ENCODE data around the gene GIPC2.
"Not testable (repeated sequence)": the region's sequence is repeated elsewhere in the genome, so short reads cannot be mapped to it uniquely, and the experiment has no call there.

Gene GIPC2

DNA sequence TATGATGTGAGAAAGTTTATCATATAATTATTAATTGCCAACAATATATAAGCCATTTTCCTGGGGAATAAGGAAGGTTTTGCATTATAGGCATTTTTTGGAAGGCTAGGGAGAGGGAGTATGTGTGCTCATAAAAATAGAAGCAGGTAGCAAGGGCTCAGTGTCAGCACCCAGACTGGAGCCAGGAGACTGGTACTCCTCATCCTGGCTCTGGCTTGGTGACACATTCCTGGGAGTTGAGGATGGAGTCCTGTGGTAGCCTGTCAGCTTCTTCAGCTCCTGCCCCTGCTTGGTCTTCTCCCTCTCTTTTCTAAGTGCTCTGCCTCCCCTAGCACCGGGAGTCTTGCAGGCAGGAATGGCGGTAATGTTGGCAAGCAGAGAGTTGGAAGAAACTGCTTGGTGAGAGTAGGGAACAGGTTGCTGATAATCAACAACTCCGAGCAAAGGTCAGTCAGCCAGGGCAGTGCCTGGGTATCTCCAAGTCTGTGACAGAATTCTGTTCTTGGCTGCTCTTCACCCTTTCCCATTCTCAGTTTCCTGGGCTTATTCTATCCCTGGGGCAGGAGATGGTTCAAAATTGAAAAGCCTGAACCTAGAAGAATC is 23.0 kb downstream of the GIPC2 start:
- DNase-seq (ENCODE audit: low read depth in 2 of 2) = no peak

DNA sequence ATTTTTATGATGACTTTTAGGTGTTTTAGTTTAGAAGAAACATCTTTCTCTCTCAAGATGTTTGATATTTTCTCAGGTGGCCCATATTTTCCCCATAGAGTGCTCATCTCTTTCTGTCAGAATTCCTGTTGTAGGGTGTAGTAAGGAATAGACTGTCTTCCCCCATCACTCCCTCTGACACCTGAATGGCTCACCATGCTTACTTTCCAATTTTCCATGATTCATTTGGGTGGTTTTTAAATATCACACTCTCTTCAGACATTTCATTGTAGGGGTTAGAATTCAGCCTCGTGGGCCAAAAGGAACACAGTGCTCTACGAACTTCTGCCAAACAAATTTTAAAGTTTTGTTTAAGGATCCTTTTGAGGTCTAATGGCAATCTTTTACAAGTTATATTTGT is 24.0 kb downstream of the GIPC2 start:
- no peak for DNase-seq (ENCODE audit: low read depth in 2 of 2)

DNA sequence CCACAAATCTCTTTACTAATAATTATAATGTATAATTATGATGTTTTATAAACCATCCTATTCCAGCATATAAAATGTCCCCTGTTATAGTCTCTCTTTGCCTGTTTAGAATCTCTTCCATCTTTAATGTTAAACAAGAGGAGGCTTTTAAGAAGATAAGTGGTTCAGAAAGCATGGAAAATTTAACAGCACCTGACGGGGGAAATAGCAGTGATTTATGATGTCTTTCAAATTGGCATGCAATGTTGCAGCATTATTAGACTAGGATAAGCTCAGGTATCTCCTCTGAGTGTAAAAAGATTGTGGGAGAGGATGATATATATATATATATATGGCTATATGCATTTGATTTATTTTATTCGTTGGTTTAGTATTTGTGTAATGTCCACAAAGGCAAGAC is 24.4 kb downstream of the GIPC2 start:
- no peak for DNase-seq (ENCODE audit: low read depth in 2 of 2)

DNA sequence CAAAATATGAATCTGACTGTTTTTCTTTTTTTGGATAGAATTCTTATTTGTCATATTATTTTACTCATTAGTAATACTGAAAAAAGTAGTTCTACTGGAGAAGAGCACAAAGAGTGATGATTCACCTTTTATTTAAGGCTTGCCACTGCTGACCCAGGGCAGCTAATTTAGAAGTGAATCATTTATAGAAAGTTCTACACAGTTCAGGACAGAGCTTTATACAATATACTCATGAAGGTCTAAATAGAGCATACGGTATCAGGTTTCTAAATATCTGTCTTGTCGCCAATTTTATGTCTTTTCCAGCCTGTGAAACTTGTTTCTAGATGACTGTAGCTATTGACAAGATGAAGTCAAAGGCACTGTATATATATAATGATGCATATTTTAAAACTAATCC is 25.0 kb downstream of the GIPC2 start:
- no peak for DNase-seq (ENCODE audit: low read depth in 2 of 2)

DNA sequence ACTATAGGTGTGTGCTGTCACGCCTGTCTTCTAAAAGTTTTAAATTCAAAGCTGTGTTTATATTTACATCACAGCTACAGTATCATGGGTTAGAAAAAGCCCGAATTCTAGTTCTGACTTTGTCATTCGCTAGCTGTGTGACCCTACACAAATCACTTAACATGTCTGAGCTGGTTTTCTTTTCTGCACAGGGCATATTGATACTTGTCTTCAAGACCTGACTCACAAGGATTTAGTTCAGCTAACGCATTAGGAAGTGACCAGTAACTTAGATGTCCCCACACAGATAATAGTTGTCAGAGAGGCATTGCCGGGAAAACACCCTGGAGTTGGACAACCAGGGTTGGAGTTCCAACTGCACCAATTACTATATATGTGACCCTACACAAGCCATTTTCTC is 25.9 kb downstream of the GIPC2 start:
- no peak for DNase-seq (ENCODE audit: low read depth in 2 of 2)

DNA sequence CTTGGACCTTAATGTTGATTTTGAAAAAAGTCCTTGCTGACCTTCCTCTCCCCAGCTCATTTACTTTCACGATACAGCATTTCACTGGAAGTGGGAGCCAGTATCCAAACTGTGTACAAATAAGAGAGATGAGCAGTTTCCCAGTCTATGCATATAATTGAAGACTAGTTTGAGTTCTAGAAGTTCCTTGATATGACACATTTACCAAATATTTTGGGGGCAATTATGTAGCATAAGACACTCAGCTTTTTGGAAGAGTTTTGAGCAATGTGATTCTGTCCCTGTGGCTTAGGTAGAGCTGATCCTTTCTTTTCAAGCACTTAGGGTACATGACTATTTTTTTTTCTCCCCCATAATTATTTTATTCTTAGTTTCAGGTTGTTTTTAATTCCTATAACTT is 26.4 kb downstream of the GIPC2 start:
- no peak for DNase-seq (ENCODE audit: low read depth in 2 of 2)

DNA sequence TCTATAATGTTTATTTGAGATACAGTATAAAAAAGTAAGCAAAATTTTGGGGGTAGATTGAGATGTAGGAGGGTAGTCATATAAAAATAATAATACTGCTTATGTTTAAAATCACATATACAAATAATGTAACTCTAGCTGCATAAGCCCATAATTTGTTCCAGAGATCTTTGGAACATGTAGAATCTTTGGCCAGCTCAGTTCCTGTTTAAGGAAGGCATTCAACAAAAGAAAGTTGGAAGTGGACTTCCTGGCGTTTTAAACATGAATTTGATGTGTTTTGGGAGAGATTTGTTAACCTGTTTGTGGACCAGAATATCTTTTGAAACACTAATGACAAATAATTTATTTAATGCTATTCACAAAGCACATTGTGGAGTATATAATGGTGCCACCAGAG is 27.7 kb downstream of the GIPC2 start:
- DNase-seq (ENCODE audit: low read depth in 2 of 2) = no peak

DNA sequence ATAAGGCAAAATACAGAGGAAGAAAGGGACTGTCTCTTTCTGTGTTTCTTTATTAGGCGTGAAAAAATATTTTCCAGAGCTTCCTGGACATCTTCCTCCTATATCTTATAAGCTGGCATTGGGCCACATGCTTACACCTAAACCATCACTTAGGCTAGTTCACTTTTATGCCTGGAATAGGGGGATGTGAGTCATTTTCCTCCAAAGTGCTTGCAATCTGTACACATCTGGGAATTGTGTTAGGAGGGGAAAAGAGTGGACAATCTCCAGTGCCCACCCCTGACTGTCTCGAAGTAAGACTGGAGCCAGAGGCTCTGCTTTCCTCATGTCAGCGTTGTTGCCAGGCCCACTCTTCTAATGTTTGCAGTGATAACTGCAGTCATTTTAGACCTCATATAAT is 29.9 kb downstream of the GIPC2 start:
- DNase-seq (ENCODE audit: low read depth in 2 of 2) = no peak

DNA sequence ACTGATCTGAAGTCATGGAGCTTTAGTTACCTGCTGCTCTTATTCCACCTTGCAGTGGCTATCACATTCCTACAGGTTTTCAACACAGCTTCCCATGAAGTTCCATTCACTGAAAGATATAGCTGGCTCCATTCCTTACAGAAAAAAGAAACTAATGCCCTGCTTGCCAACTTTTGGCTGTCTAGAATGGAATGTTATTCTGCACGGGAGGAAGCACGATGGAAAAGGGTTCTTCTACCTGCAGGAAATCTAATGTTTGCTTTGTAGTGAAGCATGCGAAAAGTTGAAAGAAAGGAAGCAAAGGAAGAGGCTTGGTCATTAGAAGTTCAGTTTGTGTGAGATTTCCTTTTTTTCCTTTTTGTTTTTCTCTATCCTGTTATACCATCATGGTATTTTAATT is 32.6 kb downstream of the GIPC2 start:
- no peak for DNase-seq (ENCODE audit: low read depth in 2 of 2)

DNA sequence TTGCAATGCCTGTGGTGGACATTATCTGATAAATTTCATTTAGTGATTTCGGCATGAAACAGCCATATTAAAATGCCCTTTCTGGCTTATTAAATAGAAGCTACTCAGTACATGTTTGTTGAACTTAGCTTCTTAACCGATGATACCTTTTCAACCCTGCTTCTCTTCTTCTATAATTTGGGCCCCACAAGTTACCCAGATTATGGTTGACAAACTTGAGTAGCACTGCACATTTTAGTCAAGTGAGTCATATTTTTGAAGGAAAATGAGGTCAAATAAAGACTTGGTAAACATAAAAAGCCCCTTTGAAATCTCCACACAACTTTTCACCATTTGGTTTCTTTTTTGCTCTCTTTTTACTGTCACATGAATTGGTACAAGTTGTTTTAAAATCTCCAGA is 33.8 kb downstream of the GIPC2 start:
- no peak for DNase-seq (ENCODE audit: low read depth in 2 of 2)

DNA sequence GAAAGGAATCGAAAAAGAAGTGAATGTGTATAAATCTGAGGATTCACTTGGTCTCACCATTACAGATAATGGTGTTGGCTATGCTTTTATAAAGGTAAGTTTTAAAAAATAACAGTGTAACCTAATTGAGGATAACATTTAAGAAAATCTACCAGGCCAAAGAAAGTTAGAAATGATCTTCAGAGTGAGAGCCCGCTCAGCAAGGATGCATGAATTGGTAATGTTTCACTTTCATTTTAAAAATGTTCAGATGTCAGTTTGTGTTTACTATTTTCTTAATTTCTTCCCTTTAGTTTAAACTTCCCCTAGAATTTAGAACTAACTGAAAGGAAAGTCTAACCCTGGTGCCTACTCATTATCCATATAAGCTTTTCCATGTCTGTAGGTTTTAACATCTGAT is 35.0 kb downstream of the GIPC2 start:
- DNase-seq (ENCODE audit: low read depth in 2 of 2) = no peak

DNA sequence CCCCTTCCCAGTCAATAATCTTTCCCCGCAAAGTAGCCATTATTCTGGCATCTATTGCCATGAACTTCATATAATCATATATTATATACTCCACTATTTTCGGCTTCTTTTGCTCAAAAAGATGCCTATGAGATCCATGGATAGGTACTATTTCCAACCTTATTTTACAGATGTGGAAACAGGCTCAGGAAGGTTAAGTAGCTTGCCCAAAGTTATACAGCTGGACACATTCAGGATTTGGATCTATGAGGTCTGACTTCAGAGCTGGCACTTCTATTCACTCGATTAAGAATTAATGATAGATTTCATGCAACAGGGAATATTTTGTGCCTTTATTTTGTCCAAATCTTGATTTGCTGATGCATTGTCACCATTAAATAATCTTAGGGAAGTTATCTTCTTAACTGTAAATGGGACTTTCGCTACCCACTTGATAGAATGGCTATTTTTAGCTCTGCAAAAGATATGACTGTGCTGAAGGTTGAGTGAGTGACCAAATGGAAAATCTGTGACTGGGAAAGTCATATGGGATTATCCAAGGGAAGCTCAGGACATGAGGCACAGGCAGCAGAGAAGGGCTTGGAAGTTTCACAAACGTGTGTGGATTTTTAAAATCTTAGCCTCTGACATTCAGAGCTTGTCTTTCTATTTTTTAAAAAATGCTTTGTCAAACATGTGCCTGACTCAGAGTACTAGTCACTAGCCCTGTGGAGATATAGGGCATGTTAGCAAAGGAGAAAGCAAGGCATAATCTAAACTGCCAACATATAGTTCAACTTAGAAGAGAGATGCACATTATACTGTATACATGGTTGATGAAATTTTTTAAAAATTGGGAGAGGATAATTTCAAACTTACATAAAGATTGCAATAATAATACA is 36.5 kb downstream of the GIPC2 start:
- DNase-seq (ENCODE audit: low read depth in 2 of 2) = no peak

DNA sequence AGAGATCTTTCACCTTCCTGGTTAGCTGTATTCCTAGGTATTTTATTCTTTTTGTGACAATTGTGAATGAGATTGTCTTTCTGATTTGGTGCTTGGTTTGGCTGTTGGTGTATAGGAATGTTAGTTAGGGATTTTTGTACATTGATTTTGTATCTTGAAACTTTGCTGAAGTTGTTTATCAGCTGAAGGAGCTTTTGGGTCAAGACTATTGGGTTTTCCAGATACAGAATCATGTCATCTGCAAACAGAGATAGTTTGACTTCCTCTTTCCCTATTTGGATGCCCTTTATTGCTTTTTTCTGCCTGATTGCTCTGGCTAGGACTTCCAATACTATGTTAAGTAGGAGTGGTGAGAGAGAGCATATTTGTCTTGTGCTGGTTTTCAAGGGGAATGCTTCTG is 38.9 kb downstream of the GIPC2 start:
- DNase-seq (ENCODE audit: low read depth in 2 of 2) = not testable (repeated sequence)

DNA sequence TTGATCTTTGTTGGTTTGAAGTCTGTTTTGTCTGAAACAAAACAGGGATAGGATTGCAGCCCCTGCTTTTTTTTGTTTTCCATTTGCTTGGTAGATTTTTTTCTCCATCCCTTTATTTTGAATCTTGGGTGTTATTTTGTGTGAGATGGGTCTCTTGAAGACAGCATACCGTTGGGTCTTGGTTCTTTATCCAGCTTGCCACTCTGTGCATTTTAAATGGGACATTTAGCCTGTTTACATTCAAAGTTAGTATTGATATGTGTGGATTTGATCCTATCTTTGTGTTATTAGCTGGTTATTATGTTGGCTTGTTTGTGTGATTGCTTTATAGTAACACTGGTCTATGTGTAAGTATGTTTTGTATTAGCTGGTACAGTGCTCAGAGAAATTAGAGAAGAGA is 40.9 kb downstream of the GIPC2 start:
- DNase-seq (ENCODE audit: low read depth in 2 of 2) = no peak

DNA sequence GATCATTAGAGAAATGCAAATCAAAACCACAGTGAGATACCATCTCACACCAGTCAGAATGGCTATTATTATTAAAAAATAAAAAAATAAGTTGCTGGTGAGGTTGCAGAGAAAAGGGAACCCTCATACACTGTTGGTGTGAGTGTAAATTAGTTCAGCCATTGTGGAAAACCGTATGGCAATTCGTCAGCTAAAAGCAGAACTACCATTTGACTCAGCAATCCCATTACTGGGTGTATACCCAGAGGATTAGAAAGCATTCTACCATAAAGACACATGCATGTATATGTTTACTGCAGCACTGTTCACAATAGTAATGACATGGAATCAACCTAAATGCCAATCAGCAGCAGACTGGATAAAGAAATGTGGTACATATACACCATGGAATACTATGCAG is 42.2 kb downstream of the GIPC2 start:
- no peak for DNase-seq (ENCODE audit: low read depth in 2 of 2)

DNA sequence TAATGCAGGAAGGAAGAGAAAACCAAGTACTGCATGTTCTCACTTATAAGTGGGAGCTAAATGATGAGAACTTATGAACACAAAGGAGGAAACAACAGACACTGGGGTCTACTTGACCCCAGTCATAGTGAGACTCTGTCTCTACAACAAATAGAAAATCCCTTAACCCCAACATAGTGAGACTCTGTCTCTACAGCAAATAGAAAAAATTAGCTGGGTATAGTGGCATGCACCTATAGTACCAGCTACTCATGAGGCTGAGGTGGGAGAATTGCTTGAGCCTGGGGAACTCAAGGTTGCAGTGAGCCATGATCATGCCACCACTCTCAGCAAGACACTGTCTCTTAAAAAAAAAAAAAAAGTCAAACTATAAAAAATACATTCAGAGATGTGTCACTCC is 42.7 kb downstream of the GIPC2 start:
- no peak for DNase-seq (ENCODE audit: low read depth in 2 of 2)

DNA sequence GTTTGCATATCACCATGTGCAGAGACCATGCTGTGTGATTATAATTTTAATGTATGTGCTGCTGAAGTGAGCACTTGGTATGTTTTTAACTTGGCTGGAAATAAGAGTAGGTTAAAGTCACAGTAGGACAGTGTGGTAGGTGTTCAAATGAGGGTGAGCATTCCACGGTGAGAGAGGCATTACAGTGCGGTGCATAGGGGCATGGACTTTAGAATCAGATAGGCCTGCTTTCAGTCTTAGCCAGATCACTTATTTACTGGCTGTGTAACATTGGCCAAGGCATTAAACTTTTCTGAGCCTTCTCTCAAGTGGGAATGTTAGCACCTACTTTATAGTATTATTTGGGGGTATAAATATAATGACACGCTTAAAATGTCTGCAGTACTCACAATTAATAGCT is 43.2 kb downstream of the GIPC2 start:
- no peak for DNase-seq (ENCODE audit: low read depth in 2 of 2)

DNA sequence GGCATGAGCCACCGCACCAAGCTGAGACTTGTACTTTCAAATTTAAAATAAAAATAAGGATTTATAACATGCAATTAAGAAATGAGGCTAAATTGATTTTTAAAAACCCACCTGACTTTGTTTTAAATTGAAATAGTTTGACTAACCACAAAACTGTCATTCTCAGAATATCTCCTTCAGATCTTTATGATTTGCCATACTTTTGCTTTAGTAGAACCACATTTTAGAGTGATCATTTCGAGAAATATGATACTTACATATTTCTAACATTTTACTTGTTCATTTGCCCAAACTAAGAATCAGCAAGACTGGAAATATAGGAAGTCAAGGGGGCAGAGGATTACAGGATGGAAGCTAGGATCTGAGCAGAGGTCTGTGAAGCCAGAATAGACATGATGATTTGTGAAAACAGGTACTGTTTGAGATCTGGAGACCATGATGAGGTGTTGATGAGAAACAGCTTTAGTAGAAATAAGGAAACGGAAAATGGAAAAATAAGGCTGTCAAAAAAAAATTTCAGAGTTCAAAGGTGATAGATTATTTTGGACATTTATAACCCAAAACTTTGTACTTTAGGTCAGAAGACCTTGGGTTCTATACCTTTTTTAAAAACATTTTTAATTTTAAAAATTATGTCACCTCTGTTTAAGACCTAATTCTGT is 44.8 kb downstream of the GIPC2 start:
- no peak for DNase-seq (ENCODE audit: low read depth in 2 of 2)

DNA sequence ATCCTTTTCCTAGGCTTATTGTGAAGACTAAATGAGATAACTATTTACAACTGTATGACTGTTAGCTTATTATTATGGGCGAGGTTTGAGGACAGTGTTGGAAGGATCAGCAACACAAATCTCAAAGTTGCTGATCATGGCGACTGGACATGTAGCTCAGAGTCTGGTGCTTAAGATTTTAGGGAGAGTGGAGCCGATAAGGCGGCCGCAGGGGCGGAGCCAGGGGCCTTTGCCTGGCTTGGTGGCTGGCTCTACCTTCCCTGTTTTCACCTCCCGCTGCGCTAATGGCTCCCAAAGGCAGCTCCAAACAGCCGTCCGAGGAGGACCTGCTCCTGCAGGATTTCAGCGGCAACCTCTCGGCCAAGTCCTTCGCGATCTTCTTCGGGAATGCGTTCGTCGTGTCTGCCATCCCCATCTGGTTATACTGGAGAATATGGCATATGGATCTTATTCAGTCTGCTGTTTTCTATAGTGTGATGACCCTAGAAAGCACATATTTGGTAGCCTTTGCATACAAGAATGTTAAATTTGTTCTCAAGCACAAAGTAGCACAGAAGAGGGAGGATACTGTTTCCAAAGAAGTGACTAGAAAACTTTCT is 45.5 kb downstream of the GIPC2 start:
- DNase-seq (ENCODE audit: low read depth in 2 of 2) = no peak

DNA sequence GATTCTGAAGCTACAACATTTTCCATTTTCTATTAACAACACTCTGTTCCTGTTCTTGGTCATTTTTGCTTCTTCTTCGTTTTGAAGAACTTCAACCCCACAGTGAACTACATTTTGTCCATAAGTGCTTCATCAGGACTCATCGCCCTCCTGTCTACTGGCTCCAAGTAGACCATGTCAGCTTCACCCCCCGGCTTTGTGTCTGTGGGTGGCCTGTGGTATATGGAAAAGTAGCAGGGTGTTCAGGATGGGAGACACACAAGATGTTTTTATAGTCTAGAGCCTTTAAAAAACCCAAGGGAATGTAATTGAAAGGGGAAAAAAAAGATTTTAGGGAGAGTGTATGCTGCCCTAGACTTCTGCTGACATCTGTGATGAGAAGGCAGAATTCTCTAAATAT is 46.1 kb downstream of the GIPC2 start:
- no peak for DNase-seq (ENCODE audit: low read depth in 2 of 2)

DNA sequence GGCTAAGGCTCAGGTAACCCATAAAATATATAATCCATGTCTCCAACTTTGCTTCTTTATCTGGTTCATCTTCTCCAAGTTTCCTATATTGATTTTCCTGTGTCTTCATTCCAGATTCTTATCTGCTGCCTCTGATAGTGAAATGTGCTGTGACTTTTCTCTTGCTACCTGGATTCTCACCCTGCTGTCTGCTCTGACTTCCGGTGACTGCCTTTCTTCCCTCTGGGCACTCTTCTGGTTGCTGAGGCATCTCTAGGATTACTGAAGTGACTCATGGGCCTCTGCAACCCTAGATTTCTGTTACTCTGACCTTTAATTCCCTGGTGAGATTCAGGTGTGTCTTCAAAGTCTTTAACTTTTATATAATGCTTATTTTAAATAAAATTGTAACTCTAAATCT is 46.9 kb downstream of the GIPC2 start:
- no peak for DNase-seq (ENCODE audit: low read depth in 2 of 2)

DNA sequence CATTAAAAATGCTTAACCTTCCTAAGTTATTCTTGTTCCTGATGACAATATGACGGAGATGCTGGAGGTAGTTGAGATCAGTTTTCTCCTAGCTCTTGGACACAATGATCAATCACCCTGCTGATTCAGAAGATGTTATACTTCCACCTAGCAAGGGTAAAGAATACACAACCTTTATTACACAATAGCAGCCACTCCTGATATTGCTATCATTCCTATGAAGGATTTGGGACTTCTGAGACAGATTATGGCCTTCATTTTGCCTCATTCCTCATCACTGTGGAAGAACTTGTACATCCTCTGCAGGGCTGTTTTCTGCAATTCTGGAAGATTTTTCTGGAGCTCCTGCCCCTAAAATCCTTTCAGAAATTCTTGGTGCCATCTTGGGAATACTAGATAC is 47.8 kb downstream of the GIPC2 start:
- DNase-seq (ENCODE audit: low read depth in 2 of 2) = no peak

DNA sequence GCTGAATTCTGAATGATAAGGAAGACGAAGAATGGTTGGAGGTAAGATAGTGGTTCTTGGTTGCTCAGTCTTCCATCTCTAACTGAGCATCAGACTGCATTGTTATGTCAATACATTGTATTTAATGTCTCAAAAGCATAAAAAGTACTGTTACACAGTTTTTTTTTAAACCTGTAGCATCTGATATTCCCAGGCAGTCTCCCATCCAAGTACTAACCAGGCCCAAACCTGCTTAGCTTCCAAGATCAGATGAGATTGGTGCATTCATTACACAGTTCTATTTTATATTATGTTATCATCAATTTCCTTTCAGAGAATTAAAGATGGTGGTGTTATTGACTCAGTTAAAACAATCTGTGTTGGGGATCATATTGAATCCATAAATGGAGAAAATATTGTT is 48.9 kb downstream of the GIPC2 start:
- no peak for DNase-seq (ENCODE audit: low read depth in 2 of 2)
